GM19455 (cell line): Measurements from ENCODE around the gene ST3GAL6.

ENCODE experiments used
- ATAC-seq: cut with Tn5 transposase; IDR thresholded peaks from one replicate; pipeline ENCODE4 v1.9.1; 2021; ENCODE audit not compliant: unreplicated experiment

Gene ST3GAL6

GRCh38 chr3:98763076-98763475 lies at the start of gene ST3GAL6:
Gene ST3GAL6, plus strand, starts transcription at chr3:98763340. Its CDS starts 5,101 bp downstream, at chr3:98768441.
- no peak for ATAC-seq

- ATAC-seq: no peak
Observed at GRCh38 chr3:98713984-98714383, 49.2 kb upstream of the ST3GAL6 start.

GRCh38 chr3:98717584-98717983 lies 45.6 kb upstream of the ST3GAL6 start:
- no peak for ATAC-seq

GRCh38 chr3:98718730-98719129 lies 44.4 kb upstream of the ST3GAL6 start:
- no peak for ATAC-seq

GRCh38 chr3:98721776-98722175 lies 41.4 kb upstream of the ST3GAL6 start:
- no peak for ATAC-seq

- no peak for ATAC-seq
Observed at GRCh38 chr3:98722389-98722788, 40.8 kb upstream of the ST3GAL6 start.

GRCh38 chr3:98725352-98725751 lies 37.8 kb upstream of the ST3GAL6 start:
- no peak for ATAC-seq

GRCh38 chr3:98726084-98726483 lies 37.1 kb upstream of the ST3GAL6 start:
- ATAC-seq: no peak

GRCh38 chr3:98727638-98728037 lies 35.5 kb upstream of the ST3GAL6 start:
- no peak for ATAC-seq

GRCh38 chr3:98728672-98729071 lies 34.5 kb upstream of the ST3GAL6 start:
- no peak for ATAC-seq

GRCh38 chr3:98730338-98730737 lies 32.8 kb upstream of the ST3GAL6 start:
- ATAC-seq: peak; percentile 48

GRCh38 chr3:98730886-98731537 lies 32.1 kb upstream of the ST3GAL6 start:
- no peak for ATAC-seq

GRCh38 chr3:98731720-98732285 lies 31.3 kb upstream of the ST3GAL6 start:
- ATAC-seq: no peak

- no peak for ATAC-seq
Observed at GRCh38 chr3:98732286-98733052, 30.7 kb upstream of the ST3GAL6 start.

GRCh38 chr3:98733053-98733811 lies 29.9 kb upstream of the ST3GAL6 start:
- no peak for ATAC-seq

- no peak for ATAC-seq
Observed at GRCh38 chr3:98733812-98734281, 29.3 kb upstream of the ST3GAL6 start.

GRCh38 chr3:98734306-98734705 lies 28.8 kb upstream of the ST3GAL6 start:
- ATAC-seq: no peak

GRCh38 chr3:98734735-98735134 lies 28.4 kb upstream of the ST3GAL6 start:
- no peak for ATAC-seq

- no peak for ATAC-seq
Observed at GRCh38 chr3:98735296-98735695, 27.8 kb upstream of the ST3GAL6 start.

GRCh38 chr3:98735761-98736269 lies 27.3 kb upstream of the ST3GAL6 start:
- ATAC-seq: no peak

- no peak for ATAC-seq
Observed at GRCh38 chr3:98737301-98737700, 25.8 kb upstream of the ST3GAL6 start.
